Colonic mucosa (tissue), 4 donors: ENCODE results near the gene TKT. TPM values are rescaled to one million over a fixed set of nuclear protein-coding genes. Genes with fewer than 3 reads are reported as not detected.

Experiments used
- DNase-seq: peaks from one replicate; pipeline ENCODE4 v3.0.0-alpha.2; 2020
- H3K27ac ChIP-seq: fragments of 200-600 bp; one replicate; pipeline ENCODE4 v1.8.0; 2021
- H3K27me3 ChIP-seq: fragments of 200-600 bp; one replicate; pipeline ENCODE4 v1.8.0; 2021
- H3K36me3 ChIP-seq: fragments of 200-600 bp; one replicate; pipeline ENCODE4 v1.8.0; 2021
- H3K4me1 ChIP-seq: fragments of 200-600 bp; one replicate; pipeline ENCODE4 v1.8.0; 2021; ENCODE audit warnings: mild to moderate bottlenecking
- H3K4me3 ChIP-seq: fragments of 200-600 bp; one replicate; pipeline ENCODE4 v1.8.0; 2021
- H3K9ac ChIP-seq, 2 donors: one replicate each; pipeline ENCODE4 v1.7.0; 2013; ENCODE audit warnings: control low read depth in 2 of 2, low read depth in 2 of 2, low read length in 2 of 2
- H3K9me3 ChIP-seq: fragments of 200-600 bp; one replicate; pipeline ENCODE4 v1.8.0; 2021
- CTCF ChIP-seq: fragments of 200-600 bp; IDR thresholded peaks from one replicate; pipeline ENCODE4 v1.8.0; 2022; ENCODE audit warnings: antibody characterized with exemption, mild to moderate bottlenecking
- intact Hi-C: fragments of 100-400 bp; cut with DNase I; formaldehyde crosslinking; loops from one replicate; pipeline ENCODE4 v1.14.1; 2022
- total RNA-seq, 2 donors: library from RNA; stranded (reverse); fragmentation: NEBNext Ultra II Directional in 1 of 2; extraction: Animal tissue kit (Norgen Biotek cat#: 25700) in 1 of 2; gene quantifications; one replicate each; pipeline ENCODE4 v1.2.1, GENCODE V29; 2021
- donor health status: healthy.
- donor health status: DM: no; HTN: no; CAD: no.
- donor health status: DM: no; HTN: no; CAD: no.

TKT gene
- total RNA-seq, 2 donors from 2014 or later: 315 to 393 TPM

- DNase-seq: no peak
- intact Hi-C loops: loop anchor here (5.0 kb wide), 1 partner anchor 417 kb away; no protein-coding TSS in a partner anchor
- H3K36me3 ChIP-seq: no peaks in the 10 kb centered on the region
- H3K27ac ChIP-seq: no peak overlapping the region
- H3K9ac ChIP-seq: no peak overlapping the region
- H3K4me1 ChIP-seq: no peaks in the 10 kb centered on the region
- H3K27me3 ChIP-seq: no peaks in the 10 kb centered on the region
- no peaks in the 10 kb centered on the region for H3K9me3 ChIP-seq
- H3K4me3 ChIP-seq: no peak overlapping the region
- TF ChIP-seq CTCF: no peak
Measured at GRCh38 chr3:53295410-53295809, 39.6 kb upstream of the TKT start.

- intact Hi-C loops: no loop called here
- TF ChIP-seq CTCF: no peak
- Histone ChIP-seq H3K9me3 (no peaks in the 10 kb centered on the region), H3K36me3 (no peaks in the 10 kb centered on the region), H3K27ac (no peak overlapping the region), H3K4me3 (no peak overlapping the region), H3K27me3 (no peaks in the 10 kb centered on the region), H3K4me1 (no peaks in the 10 kb centered on the region), H3K9ac (no peak overlapping the region)
- no peak for DNase-seq
Measured at GRCh38 chr3:53293867-53294266, 38.0 kb upstream of the TKT start.

- H3K9ac ChIP-seq: no peak overlapping the region
- no peaks in the 10 kb centered on the region for H3K9me3 ChIP-seq
- no peaks in the 10 kb centered on the region for H3K36me3 ChIP-seq
- no peaks in the 10 kb centered on the region for H3K27me3 ChIP-seq
- DNase-seq: no peak
- no peak overlapping the region for H3K4me3 ChIP-seq
- intact Hi-C loops: no loop called here
- no peak overlapping the region for H3K27ac ChIP-seq
- TF ChIP-seq CTCF: no peak
- H3K4me1 ChIP-seq: no peaks in the 10 kb centered on the region
Measured at GRCh38 chr3:53288214-53288613, 32.4 kb upstream of the TKT start.

GRCh38 chr3:53287131-53287629 lies 31.4 kb upstream of the TKT start:
- Histone ChIP-seq H3K4me3 (no peak overlapping the region), H3K27me3 (no peaks in the 10 kb centered on the region), H3K4me1 (no peaks in the 10 kb centered on the region), H3K36me3 (no peaks in the 10 kb centered on the region), H3K9me3 (no peaks in the 10 kb centered on the region), H3K27ac (no peak overlapping the region), H3K9ac (no peak overlapping the region)
- no peak for DNase-seq
- intact Hi-C loops: no loop called here
- no peak for TF ChIP-seq CTCF

- Histone ChIP-seq H3K4me1 (no peaks in the 10 kb centered on the region), H3K9ac (no peak overlapping the region), H3K4me3 (no peak overlapping the region), H3K27ac (no peak overlapping the region), H3K27me3 (no peaks in the 10 kb centered on the region), H3K9me3 (no peaks in the 10 kb centered on the region), H3K36me3 (no peaks in the 10 kb centered on the region)
- TF ChIP-seq CTCF: no peak
- intact Hi-C loops: no loop called here
- DNase-seq: no peak
Measured at GRCh38 chr3:53286727-53287126, 30.9 kb upstream of the TKT start.

GRCh38 chr3:53282581-53282980 lies 26.8 kb upstream of the TKT start:
- Histone ChIP-seq H3K9ac (no peak overlapping the region), H3K9me3 (no peaks in the 10 kb centered on the region), H3K4me3 (no peak overlapping the region), H3K4me1 (no peaks in the 10 kb centered on the region), H3K27me3 (no peaks in the 10 kb centered on the region), H3K36me3 (no peaks in the 10 kb centered on the region), H3K27ac (no peak overlapping the region)
- intact Hi-C loops: no loop called here
- no peak for DNase-seq
- TF ChIP-seq CTCF: no peak
